Astrocyte (in vitro differentiated cells and primary cell): ENCODE measurements around the gene ADAMTS9. TPM values are rescaled to one million over a fixed set of nuclear protein-coding genes. Genes with fewer than 3 reads are reported as not detected.

Experiments
- DNase-seq: peaks from one replicate; pipeline ENCODE4 v3.0.0-alpha.2; 2010; ENCODE audit warnings: low read depth
- FAIRE-seq: peaks from 2 replicates; lab custom pipeline; 2011; peaks lifted over from hg19 to GRCh38; lab: Jason Lieb, UNC
- H2AFZ ChIP-seq: 2 replicates; pipeline ENCODE4 v1.6.0; 2012; ENCODE audit warnings: low read depth, low read length, inconsistent platforms
- H3K27ac ChIP-seq: 2 replicates; pipeline ENCODE4 v1.5.1; 2011; ENCODE audit warnings: low read depth, low read length, inconsistent platforms
- H3K27me3 ChIP-seq: 2 replicates; pipeline ENCODE4 v1.6.0; 2011; ENCODE audit warnings: low read length, inconsistent platforms; ENCODE audit not compliant: insufficient read depth
- H3K36me3 ChIP-seq: 2 replicates; pipeline ENCODE4 v1.5.1; 2011; ENCODE audit warnings: low read length, inconsistent platforms; ENCODE audit not compliant: insufficient read depth
- H3K4me1 ChIP-seq: 2 replicates; pipeline ENCODE4 v1.5.1; 2011; ENCODE audit warnings: low read length, inconsistent platforms; ENCODE audit not compliant: insufficient read depth
- H3K4me2 ChIP-seq: 2 replicates; pipeline ENCODE4 v1.6.0; 2012; ENCODE audit warnings: low read length, inconsistent platforms
- H3K4me3 ChIP-seq: 2 replicates; pipeline ENCODE4 v1.5.1; 2011; ENCODE audit warnings: low read depth, mild to moderate bottlenecking, low read length, inconsistent platforms; ENCODE audit not compliant: insufficient read depth
- H3K79me2 ChIP-seq: 2 replicates; pipeline ENCODE4 v1.6.0; 2012; ENCODE audit warnings: mild to moderate bottlenecking, low read length, inconsistent platforms; ENCODE audit not compliant: insufficient read depth
- H3K9ac ChIP-seq: 2 replicates; pipeline ENCODE4 v1.6.0; 2012; ENCODE audit warnings: mild to moderate bottlenecking, low read length, inconsistent platforms
- H3K9me3 ChIP-seq: 2 replicates; pipeline ENCODE4 v1.5.1; 2012; ENCODE audit warnings: low read depth, mild to moderate bottlenecking, low read length, inconsistent platforms; ENCODE audit not compliant: insufficient read depth
- H4K20me1 ChIP-seq: 2 replicates; pipeline ENCODE4 v1.6.0; 2012; ENCODE audit warnings: low read length, inconsistent platforms; ENCODE audit not compliant: insufficient read depth
- H3K27ac Mint-ChIP-seq: one replicate; pipeline ENCODE4 v1.8.0; 2021; ENCODE audit warnings: mild to moderate bottlenecking, mixed read lengths; ENCODE audit not compliant: unreplicated experiment
- H3K27me3 Mint-ChIP-seq: one replicate; pipeline ENCODE4 v1.8.0; 2021; ENCODE audit warnings: low read depth, mixed read lengths; ENCODE audit not compliant: unreplicated experiment
- H3K36me3 Mint-ChIP-seq: one replicate; pipeline ENCODE4 v1.8.0; 2021; ENCODE audit warnings: low read depth, mixed read lengths; ENCODE audit not compliant: unreplicated experiment
- H3K4me1 Mint-ChIP-seq: one replicate; pipeline ENCODE4 v1.8.0; 2021; ENCODE audit warnings: low read depth, mixed read lengths; ENCODE audit not compliant: unreplicated experiment
- H3K4me3 Mint-ChIP-seq: one replicate; pipeline ENCODE4 v1.8.0; 2021; ENCODE audit warnings: mild to moderate bottlenecking, moderate library complexity, mixed read lengths; ENCODE audit not compliant: unreplicated experiment
- H3K9me3 Mint-ChIP-seq: one replicate; pipeline ENCODE4 v1.8.0; 2021; ENCODE audit warnings: mild to moderate bottlenecking, mixed read lengths; ENCODE audit not compliant: unreplicated experiment
- CTCF ChIP-seq: IDR thresholded peaks from 2 replicates; pipeline ENCODE4 v1.5.1; 2011; ENCODE audit warnings: low read depth, mild to moderate bottlenecking, inconsistent platforms, low read length, moderate library complexity; ENCODE audit not compliant: insufficient read depth
- EZH2 ChIP-seq: IDR thresholded peaks from 2 replicates; pipeline ENCODE4 v1.6.1; 2012; ENCODE audit warnings: mild to moderate bottlenecking, low read length, inconsistent platforms; ENCODE audit not compliant: insufficient read depth
- total RNA-seq: library from RNA; stranded (reverse); gene quantifications from 2 replicates; pipeline ENCODE4 v1.2.1, GENCODE V29; 2021

The ADAMTS9 gene
- total RNA-seq, 1 donor from 2014 or later, result 8.3 TPM

DNA sequence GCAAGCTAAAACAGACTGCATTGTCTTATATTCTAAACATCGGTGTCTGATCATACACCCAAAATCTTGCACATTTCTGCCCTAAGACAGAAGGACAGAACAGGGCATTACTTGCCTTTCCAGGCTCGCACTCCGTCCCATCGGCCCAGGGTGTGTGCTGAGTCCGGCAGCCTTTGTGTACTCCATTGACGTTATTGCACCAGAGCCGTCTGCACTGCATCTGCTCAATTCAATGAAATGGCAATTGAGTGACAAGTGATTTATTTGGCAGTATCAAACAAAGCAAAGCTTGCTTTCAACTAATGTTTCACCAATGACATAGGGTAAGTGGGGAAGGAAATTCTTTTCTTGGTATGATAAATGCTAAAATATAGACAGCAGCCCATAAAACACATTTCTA is 40.0 kb downstream of the ADAMTS9 start:
- Mint-ChIP-seq H3K4me1 (peaks cover 36% of the 10 kb centered on the region), H3K4me3 (no peak overlapping the region), H3K36me3 (peaks cover 6% of the 10 kb centered on the region), H3K9me3 (peaks cover 3% of the 10 kb centered on the region), H3K27me3 (no peaks in the 10 kb centered on the region), H3K27ac (no peak overlapping the region)
- H3K79me2 ChIP-seq, result no peaks in the 10 kb centered on the region
- no peak overlapping the region for H3K9ac ChIP-seq
- no peak for FAIRE-seq
- no peaks in the 10 kb centered on the region for H3K36me3 ChIP-seq
- no peak for TF ChIP-seq CTCF
- TF ChIP-seq EZH2, result no peak
- no peaks in the 10 kb centered on the region for H3K9me3 ChIP-seq
- H4K20me1 ChIP-seq, result no peaks in the 10 kb centered on the region
- H2AFZ ChIP-seq, result no peak overlapping the region
- peaks cover 3% of the 10 kb centered on the region for H3K4me1 ChIP-seq
- H3K4me2 ChIP-seq, result no peak overlapping the region
- H3K27me3 ChIP-seq, result no peaks in the 10 kb centered on the region
- H3K27ac ChIP-seq, result no peak overlapping the region
- no peak for DNase-seq
- H3K4me3 ChIP-seq, result no peak overlapping the region

GRCh38 chr3:64645243-64645642 is 42.6 kb downstream of the ADAMTS9 start:
- H3K79me2 ChIP-seq, result no peaks in the 10 kb centered on the region
- Mint-ChIP-seq H3K4me3 (no peak overlapping the region), H3K27me3 (no peaks in the 10 kb centered on the region), H3K9me3 (peaks cover 3% of the 10 kb centered on the region), H3K4me1 (peaks cover 15% of the 10 kb centered on the region), H3K27ac (no peak overlapping the region), H3K36me3 (peaks cover 6% of the 10 kb centered on the region)
- H3K9me3 ChIP-seq, result no peaks in the 10 kb centered on the region
- H3K4me3 ChIP-seq, result no peak overlapping the region
- no peaks in the 10 kb centered on the region for H4K20me1 ChIP-seq
- FAIRE-seq (no peak), DNase-seq (peak; percentile 42)
- TF ChIP-seq EZH2 (no peak), CTCF (no peak)
- H3K27ac ChIP-seq, result no peak overlapping the region
- H3K4me2 ChIP-seq, result no peak overlapping the region
- no peak overlapping the region for H3K9ac ChIP-seq
- no peaks in the 10 kb centered on the region for H3K27me3 ChIP-seq
- no peak overlapping the region for H2AFZ ChIP-seq
- no peaks in the 10 kb centered on the region for H3K4me1 ChIP-seq
- no peaks in the 10 kb centered on the region for H3K36me3 ChIP-seq

DNA sequence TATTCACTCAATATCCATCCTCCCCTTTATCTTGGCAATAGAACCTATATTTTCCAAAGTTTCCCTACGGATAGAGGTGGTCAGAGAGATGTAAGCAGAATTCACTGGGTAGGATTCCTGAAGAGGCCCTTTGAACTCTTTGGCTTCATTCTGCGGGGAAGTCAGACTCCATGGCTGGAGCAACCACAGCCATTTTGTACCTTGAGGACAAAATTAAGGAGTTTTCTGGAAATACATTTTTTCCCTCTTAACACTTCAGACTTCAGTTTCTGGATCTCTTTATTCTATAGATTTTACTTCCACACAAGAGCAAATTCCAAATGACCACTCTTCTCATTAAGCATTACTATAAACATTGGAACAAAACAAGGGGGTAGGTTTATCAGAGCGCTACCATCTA is 43.3 kb downstream of the ADAMTS9 start:
- no peaks in the 10 kb centered on the region for H4K20me1 ChIP-seq
- H3K36me3 Mint-ChIP-seq, result peaks cover 6% of the 10 kb centered on the region
- peaks cover 12% of the 10 kb centered on the region for H3K4me1 Mint-ChIP-seq
- peaks cover 3% of the 10 kb centered on the region for H3K9me3 Mint-ChIP-seq
- H3K9me3 ChIP-seq, result no peaks in the 10 kb centered on the region
- no peaks in the 10 kb centered on the region for H3K27me3 Mint-ChIP-seq
- no peak for DNase-seq
- no peak for FAIRE-seq
- no peak overlapping the region for H3K27ac Mint-ChIP-seq
- no peak overlapping the region for H3K4me3 Mint-ChIP-seq
- TF ChIP-seq CTCF (no peak), EZH2 (no peak)
- H3K4me3 ChIP-seq, result no peak overlapping the region
- H3K27ac ChIP-seq, result no peak overlapping the region
- H3K4me2 ChIP-seq, result no peak overlapping the region
- H3K9ac ChIP-seq, result no peak overlapping the region
- H3K79me2 ChIP-seq, result no peaks in the 10 kb centered on the region
- no peaks in the 10 kb centered on the region for H3K36me3 ChIP-seq
- no peaks in the 10 kb centered on the region for H3K4me1 ChIP-seq
- H3K27me3 ChIP-seq, result no peaks in the 10 kb centered on the region
- no peak overlapping the region for H2AFZ ChIP-seq
